GM19351 (cell line): ENCODE results near the gene CHST11.
A peak's percentile ranks its signal among the peaks of the same experiment; 100 is the strongest.

ENCODE experiments used
- ATAC-seq: cut with Tn5 transposase; IDR thresholded peaks from one replicate; pipeline ENCODE4 v1.9.1; 2021; ENCODE audit warnings: mild to moderate bottlenecking, moderate library complexity; ENCODE audit not compliant: unreplicated experiment

CHST11 gene

DNA sequence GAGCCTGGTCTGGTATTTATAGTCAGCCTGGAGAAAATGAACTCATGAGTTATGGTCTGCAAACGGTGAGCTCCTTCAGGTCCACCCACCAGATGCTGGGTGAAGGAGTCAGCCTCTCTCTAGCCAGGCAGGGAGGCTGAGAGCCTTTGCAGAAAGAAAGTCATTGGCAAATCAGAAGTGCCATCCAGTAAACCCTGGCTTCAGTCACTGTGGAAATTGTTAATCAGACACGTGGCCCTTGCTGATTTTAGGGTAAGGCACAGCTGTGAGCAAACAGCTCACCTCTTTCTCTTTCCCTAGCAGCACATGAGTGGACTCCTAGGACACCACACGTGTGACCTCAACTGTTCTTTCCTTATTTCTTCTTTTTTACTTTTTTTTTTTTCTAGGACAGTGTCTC is 44.9 kb downstream of the CHST11 start:
- ATAC-seq, result no peak

DNA sequence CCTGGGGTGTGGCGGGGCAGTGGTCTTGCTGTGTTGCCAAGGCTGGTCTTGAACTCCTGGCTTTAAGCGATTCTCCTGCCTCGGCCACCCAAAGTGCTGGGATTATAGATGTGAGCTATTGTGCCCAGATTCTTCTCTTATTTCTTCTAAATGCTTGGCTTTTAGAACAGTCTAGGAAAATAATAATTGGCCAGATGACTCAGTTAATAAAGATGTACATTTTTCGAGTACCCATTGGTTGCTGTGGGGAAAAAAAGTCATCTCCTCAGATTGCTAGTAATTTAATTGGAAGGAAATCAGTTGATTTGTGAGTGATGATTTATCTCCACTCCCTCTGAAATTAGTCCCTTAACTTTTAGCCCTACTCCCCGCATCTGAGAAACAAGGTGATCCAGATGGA is 45.5 kb downstream of the CHST11 start:
- ATAC-seq, result no peak

DNA sequence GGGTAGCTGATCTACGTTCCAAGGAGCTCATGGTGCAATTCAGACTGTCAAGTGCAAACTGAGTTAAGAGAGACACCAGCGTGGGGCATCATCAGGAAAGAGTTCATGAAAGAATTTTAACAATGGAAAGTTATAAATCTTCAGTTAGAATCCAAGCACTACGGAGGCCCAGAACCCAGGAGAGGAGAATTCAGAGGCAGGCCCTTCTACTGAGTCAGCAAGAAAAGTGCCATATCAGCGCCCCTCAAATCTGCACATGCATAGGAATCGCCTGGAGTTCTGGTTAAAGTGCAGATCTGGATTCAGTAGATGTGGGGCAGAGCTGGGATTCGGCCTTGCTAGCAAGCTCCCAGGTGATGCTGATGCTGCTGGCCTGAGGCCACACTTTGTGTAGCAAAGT is 45.9 kb downstream of the CHST11 start:
- no peak for ATAC-seq

DNA sequence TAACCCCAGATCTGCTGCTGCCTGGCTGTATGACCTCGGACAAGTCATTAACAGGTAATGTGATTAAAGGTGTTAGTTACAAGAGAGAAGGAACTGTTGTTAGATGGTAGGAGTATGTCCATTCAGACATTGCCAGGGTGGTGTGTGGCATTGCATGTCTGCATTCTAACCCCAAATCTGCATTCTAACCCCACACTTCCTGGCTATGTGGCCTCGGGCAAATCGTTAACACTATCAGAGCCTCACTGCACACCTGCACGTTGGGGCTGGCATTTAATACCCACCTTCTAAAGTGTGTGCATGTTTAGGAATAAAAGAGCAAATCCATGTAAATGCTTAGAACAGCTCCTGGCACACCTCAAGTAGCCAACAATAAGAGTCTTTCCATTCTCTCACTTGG is 46.4 kb downstream of the CHST11 start:
- ATAC-seq, result no peak

DNA sequence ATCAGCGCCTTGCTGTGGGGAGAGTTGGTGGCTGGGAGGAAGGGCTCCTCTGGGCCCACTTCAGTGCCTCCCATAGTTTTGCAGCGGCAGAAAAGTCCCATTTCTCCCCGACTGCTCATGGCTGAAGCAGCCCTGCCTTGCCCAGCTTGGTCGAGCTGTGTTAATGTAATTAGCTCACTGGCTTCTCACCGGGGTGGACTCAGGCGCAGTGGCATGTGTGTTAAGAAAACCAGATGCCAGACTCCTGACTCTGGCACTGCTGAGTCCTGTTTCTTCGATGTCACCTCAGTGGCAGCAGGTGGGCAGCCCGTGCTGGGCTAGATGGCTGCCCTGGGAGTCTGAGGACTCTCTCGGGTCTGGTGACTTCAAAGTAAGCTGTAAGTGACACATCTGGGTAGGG is 47.4 kb downstream of the CHST11 start:
- ATAC-seq, result no peak

DNA sequence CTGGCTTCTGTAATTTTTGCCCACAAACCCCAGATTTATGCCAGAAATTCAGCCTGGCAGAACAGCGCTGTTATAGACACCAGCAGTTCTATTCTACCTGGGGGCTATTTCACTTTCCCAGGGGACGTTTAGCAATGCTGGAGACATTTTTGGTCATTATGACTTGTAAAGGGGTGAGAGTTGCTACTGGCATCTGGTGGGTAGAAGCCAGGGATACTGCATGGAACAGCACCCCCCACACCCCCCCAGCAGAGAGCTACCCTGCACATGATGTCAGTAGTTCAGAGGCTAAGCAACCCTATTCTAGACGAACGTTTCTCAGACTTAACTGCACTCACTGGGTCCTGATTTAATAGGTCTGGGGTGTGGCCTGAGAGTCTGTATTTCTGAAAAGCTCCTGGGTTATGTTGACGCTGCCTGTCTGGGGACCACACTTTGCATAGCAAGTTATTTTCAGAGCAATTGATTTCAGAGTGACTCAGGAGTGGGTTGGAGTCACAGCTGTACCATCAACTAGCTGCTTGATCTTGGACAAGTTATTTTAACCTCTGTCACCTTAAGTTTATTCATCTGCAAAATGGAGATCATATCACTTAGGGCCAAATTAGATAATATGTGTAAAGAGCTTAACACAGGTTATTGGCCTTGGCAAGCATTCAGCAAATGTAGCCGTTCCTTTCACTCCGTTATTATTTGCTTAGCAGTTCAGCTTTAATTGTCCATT is 48.5 kb downstream of the CHST11 start:
- peak; percentile 99 for ATAC-seq

DNA sequence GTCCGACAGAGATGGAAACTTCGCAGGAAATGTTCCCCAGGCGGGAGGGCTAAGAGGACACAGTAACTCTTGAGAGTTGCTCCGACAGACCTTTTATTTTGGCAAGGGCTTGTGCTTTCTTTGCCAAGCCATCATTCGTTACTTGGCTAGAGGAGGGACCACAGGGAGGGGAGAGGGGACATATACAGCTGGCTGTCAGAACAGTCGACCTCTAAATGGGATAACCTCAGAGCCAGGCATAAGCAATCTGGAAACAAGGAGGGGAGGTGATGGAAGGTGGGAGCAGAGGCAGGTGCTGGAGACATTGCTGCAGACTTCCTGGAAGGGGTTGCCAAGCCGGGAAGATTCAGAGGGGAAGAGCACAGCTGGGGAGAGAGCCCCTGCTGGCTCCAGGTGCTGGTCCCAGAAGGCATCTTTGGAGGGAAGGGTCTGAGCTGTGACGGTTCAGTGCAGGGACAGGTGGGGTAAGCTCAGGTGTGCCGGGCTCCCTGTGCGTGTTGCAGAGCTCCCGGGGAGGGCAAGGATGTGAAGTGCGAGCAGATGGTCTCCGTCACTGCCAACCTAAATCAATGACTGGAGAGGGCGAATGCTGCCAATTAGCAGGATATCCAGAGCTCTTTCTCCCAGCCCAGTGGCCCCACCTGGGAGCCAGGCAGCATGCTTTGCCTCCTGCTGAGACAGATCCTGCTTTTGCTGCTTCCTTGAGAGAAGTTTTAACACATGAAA is 50.1 kb downstream of the CHST11 start:
- no peak for ATAC-seq

DNA sequence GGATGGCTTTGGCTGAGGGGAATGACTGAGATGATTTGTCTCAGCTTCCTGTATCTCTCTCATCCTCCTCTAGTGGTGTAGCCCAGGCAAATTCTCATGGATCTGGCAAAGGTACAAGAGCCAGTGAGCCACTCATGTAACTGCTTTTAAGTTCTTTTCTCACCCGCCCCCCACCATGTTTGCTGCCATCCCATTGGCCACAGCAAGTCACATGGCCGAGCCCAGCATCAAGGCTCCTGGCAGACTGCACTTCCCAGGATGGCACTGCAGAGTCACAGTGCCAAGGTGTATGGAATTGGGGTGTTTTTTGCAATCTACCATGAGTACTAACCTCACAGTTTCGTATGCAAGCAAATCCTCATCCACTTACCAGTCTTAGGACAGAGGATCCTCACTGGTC is 50.9 kb downstream of the CHST11 start:
- ATAC-seq, result no peak

DNA sequence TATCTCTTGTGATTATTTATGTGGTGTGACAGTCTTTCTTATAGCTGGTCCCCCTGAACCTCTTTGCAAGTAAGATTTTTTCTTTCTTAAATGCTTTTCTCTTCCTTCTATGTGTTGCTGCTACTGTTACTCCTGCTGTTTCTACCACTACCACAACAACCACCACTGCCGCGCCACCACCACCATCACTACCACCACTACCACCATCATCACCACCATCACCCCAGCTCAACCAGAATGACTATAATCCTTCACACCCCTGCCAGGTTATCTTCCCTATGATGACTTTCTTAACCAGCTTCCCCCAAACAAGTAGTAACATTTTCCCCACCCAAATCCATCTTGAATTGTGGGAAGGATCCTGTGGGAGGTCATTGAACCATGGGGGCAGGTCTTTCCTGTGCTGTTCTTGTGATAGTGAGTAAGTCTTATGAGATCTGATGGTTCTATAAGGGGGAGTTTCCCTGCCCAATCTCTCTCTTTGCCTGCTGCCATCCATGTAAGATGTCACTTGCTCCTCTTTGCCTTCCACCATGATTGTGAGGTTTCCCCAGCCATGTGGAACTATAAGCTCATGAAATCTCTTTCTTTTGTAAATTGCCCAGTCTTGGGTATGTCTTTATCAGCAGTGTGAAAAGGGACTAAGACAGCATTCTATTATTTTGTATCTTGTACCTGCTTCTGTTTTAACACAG is 52.2 kb downstream of the CHST11 start:
- ATAC-seq, result no peak

DNA sequence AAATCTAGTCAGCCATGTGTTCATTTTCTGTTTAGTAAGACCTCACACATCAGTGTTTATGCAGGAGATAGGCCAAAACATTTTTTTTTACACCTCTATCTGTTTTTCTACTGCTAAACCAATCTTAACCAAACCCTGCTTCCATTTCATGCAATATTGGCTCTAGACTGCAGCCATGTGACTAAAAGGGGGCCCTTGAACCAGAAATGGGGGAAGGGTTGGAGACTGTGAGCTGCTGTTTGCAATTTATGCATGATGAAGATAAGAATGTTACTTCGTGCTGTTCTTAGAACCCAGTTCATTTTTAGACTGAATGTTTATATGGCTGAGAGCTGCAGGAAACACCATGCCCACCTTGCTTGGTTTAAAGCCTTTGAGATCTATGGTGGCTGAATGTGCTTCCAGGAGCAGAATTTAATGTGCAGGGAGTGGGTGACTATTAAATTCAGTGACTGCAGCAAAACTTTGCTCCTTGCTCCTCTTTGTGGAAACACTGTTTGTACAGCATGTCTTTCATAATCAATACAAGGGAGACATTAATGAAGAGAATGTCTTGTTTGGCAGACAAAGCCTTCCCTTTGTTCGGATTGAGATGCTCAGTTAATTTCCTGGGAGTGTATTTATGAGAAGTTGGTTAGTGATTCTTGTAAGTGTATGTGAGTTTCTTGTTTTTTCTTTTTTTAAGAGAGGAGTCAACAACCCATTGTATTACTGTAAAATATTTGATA is 53.6 kb downstream of the CHST11 start:
- ATAC-seq, result no peak

DNA sequence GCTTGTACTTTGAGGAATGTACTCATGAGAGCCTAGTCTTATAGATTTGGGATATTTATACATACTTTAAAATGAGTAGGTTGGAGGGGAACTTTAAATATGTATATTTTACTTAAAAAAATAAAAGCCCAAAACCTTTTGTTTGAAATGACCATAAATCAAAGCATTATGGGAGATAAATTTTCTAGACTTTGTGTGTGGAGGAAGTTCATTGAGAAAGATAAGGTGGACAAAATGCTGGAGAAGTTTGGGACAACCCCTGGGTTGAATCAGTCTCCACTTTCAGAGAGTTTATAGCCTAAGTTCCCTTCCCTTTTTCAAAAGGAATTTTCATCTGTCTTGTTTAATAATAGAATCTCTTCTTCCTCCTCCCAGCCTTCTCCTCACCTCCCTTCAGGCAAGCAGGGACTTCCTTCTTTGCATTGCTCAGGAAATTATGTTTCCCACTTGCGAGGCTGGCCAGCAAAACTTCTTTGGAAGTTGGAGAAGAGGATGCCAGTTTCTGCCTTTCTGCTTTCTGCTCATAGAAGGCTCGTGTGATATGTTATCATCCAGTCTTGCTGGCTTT is 54.2 kb downstream of the CHST11 start:
- no peak for ATAC-seq

DNA sequence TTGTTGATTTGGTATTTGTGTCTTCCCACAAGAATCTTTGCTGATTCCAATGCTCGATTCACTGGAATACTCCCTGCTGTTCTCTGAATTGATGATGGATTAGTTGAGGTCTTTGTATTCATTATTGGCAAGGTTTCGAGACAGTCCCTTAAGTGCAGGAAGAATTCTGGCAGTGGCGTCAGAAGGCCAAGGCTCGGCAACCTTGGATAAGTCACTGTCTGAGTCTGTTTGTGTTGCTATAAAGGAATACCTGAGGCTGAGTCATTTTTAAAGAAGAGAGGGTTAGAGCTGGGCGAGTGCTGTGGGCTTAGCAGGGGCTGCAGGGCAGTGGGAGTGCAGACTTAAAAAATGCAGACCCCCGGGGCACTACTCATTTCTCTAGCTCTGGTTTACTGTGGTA is 56.9 kb downstream of the CHST11 start:
- ATAC-seq, result no peak

DNA sequence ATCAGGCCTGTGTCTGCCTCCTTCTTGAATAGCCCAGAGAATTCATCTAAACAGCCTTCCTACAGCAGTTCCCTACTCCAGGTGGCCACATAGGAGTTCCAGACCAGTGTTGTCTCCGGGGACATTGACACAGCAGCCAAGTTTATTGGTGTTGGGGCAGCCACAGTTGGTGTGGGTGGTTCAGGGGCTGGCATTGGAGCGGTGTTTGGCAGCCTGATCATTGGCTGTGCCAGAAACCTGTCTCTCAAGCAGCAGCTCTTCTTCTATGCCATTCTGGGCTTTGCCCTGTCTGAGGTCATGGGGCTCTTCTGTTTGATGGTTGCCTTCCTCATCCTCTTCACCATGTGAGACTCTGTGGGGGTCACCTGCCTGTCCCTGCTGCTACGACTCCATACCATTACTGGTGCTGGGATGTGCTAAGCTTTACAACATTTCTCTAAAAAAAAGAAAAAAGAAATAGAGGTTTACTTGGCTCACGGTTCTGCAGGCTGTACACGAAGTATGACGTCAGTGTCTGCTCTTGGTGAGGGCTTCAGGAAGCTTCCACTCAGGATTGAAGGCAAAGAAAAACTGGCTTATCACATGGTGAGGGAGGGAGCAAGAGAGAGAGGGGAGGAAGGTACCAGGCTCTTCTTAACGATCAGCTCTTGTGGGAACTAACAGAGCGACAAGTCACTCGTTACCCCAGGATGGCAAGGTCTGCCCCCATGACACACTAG is 57.5 kb downstream of the CHST11 start:
- ATAC-seq, result no peak

DNA sequence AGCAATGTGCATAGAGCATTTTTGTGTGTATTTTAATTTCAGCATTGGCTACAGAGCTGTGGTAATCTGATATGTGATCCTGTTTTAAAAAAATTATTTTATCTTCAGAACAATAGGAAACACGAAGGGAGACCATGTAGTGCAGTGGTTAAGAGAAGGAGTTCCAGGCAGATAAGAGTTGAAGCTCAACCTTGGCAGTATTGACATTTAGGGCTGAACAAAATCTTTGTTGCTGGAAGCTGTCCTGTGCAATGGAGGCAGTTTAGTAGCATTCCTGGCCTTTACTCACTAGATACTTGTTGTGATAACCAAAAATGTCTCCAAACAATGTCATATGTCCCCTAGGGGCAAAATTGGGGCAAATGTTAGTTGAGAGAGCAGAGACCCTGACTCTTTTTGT is 59.2 kb downstream of the CHST11 start:
- ATAC-seq, result no peak

DNA sequence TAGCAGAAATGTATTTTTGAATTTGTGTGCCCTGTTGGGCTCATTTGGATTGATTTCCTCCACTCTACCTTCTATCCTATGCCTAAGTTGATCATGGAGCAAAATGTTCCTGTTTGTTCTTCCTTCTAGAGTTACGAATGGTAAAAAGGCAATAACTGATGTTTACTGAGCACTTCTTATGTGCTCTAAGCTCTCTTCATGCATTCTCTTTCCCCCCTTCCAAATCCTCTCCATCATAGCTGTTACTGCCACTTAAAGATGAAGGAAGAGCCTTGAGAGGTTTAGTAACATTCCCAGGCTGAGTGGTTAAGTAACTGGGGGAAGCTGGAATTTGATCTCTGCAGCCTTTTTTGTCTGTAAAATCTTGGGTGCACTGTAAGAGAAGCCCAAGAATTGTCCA is 60.1 kb downstream of the CHST11 start:
- no peak for ATAC-seq

DNA sequence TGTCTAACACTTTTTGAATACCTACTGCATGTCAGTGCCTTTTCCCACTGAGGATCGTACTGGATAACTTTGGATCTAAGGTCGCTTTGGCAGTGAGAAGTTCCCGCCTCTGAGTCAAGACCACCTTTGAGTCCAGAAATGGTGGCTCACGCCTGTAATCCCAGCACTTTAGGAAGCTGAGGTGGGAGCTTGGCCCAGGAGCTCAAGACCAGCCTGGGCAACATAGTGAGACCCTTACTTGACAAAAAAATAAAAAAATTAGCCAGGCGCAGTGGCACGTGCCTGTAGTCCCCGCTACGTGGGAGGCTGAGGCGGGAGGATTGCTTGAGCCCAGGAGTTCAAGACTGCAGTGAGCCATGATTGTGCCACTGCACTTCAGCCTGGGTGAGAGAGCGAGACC is 61.1 kb downstream of the CHST11 start:
- ATAC-seq, result no peak

DNA sequence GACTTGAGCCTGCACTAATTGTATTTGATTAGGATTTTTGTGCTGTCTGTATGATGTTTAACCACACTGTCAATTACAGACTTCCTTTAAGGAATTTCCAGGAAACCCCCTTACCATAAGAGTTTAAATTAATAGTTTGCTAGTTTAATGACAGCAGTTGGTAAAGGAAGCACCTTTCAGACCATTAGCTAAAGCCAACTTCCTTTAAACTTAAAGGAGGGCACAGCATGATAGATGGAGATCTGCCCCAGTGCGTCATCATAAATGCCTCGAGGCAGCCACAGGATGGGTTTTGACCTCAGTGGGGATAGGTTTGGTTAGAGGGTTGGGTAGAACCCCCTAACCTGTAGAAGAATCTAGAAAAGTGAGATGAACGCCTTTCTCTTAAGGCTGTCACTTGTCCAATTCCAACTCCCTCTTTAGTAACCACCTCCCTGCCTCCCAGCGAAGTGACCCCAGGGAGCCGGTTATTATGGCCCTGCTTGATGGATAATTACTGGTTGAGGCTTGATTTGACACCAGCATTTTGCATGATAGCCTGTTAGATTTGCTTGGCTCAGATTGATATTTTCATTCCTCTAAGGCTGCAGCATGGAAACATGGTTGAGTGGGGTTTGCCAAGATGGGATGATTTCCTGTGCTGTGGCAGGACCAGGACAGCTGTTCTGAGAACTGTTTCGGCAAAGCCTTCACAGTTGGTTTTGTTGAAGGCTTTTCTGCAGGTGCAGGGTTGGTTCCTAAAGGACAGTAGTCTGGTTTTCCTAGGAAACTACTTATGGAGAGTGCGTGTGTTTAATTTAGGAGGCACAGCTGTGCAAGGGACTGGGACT is 62.7 kb downstream of the CHST11 start:
- ATAC-seq, result no peak

DNA sequence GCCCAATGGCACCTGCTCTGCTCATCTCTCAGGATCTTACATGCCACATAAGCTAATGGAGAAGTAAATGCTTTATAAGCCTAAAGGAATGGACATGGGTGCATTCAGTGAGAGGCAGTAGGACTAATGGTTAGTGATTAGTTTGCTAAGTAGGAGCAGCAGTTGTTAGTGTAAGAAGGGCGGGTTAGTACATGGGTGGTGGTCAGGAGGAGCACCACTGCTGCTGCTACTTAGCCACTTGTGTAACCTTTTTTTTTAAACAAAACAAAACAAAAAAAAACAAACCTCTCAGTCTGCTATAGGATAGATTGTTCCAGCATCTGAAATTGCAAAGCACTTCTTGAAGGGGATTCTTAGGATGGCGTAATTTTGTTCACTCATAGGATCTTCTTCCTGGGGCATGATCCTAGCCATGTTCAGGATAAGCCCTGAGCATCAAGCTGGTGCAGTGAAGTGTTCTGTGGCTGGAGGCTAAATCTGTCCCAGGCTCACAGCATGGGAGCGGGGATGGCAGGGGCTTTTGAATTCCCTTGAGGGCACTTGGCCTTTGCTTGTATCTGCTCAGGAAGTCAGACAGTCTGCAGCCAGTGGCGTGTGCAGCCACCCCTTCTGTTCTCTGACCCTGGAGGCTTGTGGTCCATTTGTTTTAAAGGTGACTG is 63.6 kb downstream of the CHST11 start:
- ATAC-seq, result no peak

DNA sequence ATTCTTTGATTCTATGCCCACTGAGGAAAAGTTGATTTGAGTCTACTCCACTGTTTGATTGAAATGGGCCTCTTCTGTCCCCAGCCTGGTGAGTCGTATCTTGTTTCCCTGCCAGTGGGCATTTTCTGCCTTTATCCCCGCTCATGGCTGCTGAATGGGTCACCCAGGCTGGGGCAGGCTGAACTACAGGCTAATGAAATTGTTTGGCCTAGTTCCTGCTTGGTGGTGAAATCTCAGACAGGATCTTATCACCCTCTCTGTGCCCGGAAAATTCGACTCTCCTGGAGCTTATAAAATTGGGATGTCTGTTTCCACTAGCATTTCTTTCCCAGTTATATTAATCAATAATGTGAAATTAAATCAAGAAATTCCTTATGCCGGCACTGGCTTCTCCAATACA is 65.0 kb downstream of the CHST11 start:
- no peak for ATAC-seq
